HG02938 (cell line): ENCODE results near the gene C11orf91.
"Not testable (repeated sequence)": the region's sequence is repeated elsewhere in the genome, so short reads cannot be mapped to it uniquely, and the experiment has no call there.

Experiments
- ATAC-seq: cut with Tn5 transposase; IDR thresholded peaks from one replicate; pipeline ENCODE4 v1.9.1; 2021; ENCODE audit warnings: mild to moderate bottlenecking, moderate library complexity; ENCODE audit not compliant: unreplicated experiment

The C11orf91 gene

GRCh38 chr11:33670250-33671011 lies 30.2 kb downstream of the C11orf91 start:
- ATAC-seq = no peak

DNA sequence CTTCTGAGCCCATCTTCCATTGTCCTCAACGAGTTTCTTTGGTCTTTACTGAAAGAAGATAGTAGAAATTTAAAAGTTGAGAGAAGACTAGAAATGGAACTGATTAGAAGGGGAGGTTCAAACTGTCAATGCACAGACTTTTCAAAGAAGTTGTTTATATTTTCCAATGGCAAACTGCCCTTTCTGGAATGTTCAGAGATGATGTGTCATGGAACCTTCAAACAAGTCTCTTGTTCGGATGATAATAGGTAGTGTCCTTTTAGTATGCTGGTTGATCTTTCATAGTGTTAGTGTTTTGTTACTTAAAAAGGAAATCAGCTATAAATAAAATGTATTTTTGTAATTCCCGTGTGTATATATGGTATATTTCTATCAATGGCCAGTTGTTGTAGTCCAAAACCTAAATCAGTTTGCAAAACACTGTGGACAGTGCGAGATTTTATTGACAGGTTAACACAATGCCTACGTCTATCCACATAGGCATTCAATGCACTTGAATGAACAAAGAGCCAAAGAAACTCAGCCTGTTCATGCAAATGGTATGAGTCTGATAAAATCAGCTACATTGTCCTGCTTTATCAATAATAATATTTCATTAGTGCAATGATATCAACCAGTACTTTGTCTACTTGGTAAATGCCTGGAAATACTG lies 30.9 kb downstream of the C11orf91 start:
- no peak for ATAC-seq

DNA sequence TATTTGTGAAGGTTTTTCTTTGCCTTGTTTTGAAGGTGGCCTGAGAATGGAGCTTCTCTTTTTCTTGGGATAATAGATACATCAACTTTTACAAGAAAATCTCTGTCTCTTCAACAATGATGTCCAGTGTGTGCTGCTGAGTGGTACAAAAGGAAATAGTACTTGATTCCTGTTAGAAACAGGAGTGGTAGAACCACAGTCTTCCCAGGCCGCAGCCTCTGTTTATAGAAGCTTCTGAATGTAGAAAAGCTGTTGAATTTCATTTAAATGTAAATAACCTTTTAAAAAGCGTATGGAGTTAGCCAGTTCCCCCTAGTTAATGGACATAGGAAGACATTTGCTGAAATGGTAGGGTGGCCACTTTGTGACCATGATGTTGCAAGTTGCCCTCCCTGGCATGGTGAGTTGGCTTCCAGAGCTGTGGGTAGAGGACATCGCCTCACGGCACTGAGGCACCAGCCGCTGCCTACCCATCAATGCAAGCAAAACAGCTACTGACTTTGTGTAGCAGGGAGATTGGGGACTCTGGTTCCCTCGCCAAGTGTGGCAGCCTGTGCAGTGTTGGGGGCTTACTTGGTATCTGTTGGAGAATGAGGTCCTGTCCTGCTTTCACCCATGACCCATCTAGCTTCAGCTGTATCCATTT lies 31.6 kb downstream of the C11orf91 start:
- no peak for ATAC-seq

DNA sequence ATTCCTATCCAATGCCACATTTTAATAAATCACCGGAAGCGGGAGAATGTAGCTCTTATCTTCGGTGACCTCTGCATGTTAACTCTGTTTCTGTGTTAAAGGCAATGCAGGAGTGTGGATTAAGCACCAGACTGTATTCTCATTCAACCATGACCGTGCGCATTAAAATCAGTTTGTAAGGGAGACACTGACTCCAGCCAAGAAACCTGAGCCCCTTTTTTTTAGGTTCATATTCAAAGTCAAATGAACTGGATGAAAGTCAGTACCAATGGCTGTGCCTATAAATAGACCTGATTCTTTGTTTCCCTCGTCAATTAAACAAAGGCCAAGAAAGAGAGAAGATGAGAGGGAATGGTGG lies 32.2 kb downstream of the C11orf91 start:
- ATAC-seq = no peak

- ATAC-seq = no peak
Observed at GRCh38 chr11:33667819-33668467, 32.7 kb downstream of the C11orf91 start.

GRCh38 chr11:33665350-33666106 lies 35.1 kb downstream of the C11orf91 start:
- no peak for ATAC-seq

DNA sequence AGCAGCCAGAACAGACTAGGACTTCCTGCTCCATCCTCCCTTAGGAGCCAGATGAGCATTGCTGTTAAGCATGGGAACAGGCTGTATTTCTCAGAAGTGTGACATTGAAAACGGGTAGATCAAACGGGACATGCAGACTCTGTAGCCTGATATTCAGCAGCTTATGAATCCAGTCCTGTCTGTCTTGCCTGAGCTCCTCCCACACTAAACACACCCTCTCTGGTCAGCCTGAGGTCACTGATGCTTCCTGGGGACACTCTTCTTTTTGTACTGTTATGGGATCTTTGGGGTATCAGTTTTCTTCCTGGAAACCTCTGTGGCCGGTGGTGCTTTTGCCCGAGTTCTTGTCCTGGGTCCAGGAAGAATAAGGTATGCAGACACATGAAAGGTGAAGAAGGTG lies 35.8 kb downstream of the C11orf91 start:
- no peak for ATAC-seq

GRCh38 chr11:33664166-33664565 lies 36.5 kb downstream of the C11orf91 start:
- no peak for ATAC-seq

- no peak for ATAC-seq
Observed at GRCh38 chr11:33663121-33663520, 37.5 kb downstream of the C11orf91 start.

- not testable (repeated sequence) for ATAC-seq
Observed at GRCh38 chr11:33661526-33661925, 39.1 kb downstream of the C11orf91 start.

DNA sequence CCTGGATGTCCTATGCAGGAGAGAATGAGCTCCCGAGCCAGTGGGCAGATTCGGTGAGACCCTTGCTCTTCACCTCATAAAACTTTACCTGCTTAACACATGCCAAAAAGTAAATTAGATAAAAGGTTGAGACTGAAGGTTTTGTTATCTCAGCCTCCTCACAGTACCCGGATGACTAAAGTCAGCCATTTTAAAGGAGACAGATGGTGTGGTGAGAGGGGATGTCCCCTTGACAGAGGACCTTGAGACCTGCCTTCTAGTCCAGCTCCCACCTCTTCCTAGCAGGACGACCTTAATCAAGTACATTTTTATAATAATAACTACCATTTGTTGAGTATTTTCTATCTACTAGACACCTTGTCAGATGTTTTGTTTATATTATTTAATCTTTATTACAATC lies 39.7 kb downstream of the C11orf91 start:
- no peak for ATAC-seq

- no peak for ATAC-seq
Observed at GRCh38 chr11:33659370-33660139, 41.1 kb downstream of the C11orf91 start.

DNA sequence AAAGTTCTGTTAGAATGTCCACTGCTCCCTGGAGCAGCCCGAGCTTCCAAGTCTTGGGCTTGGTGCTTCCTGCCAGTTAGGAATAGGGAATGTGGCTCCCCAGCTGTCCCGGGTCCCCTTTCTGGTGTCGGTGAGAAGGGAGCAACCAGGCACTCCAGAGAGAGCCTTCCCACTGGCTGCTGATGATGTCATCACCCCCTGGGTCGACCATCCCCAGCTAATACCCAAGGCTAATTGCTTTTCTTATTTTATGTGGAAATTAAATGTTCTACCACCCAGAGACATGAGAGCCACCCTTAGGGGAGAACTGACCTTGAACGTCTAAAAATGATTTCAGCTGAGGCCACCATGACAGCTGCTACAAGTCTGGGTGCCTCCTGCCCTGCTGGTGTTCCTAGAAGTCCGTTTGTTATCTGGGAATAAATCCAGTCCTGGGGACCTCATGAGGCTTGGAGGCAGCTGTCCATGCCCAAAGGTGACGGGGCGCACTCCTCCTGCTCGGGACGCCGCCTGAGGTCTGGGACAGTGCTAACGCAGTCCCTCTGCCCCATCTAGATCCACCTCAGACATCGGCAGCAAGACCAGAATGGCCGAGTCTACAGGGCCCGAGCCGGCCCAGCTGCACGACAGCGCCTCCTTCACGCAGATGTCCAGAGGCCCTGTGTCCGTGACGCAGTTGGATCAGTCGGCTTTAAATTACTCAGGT lies 42.3 kb downstream of the C11orf91 start:
- no peak for ATAC-seq

DNA sequence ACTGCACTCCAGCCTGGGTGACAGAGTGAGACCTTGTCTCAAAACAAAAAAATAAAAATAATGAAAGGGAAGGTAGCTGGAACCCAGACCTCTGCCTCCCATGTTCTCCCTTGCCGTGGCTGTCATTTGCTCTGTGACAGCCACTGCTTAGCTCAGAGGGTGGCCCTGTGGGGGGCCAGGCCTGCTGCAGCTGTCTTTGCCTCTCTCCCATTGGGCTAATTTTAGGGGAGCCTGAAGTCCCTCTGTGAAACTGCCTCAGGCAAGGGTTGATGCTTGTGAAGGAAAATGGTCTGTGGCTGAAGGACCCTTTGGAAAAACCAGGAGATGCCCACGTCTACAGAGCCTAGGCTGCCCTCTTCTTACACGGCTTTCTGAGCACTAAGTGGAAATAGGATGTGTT lies 42.9 kb downstream of the C11orf91 start:
- ATAC-seq = no peak

GRCh38 chr11:33656768-33657167 lies 43.9 kb downstream of the C11orf91 start:
- no peak for ATAC-seq

DNA sequence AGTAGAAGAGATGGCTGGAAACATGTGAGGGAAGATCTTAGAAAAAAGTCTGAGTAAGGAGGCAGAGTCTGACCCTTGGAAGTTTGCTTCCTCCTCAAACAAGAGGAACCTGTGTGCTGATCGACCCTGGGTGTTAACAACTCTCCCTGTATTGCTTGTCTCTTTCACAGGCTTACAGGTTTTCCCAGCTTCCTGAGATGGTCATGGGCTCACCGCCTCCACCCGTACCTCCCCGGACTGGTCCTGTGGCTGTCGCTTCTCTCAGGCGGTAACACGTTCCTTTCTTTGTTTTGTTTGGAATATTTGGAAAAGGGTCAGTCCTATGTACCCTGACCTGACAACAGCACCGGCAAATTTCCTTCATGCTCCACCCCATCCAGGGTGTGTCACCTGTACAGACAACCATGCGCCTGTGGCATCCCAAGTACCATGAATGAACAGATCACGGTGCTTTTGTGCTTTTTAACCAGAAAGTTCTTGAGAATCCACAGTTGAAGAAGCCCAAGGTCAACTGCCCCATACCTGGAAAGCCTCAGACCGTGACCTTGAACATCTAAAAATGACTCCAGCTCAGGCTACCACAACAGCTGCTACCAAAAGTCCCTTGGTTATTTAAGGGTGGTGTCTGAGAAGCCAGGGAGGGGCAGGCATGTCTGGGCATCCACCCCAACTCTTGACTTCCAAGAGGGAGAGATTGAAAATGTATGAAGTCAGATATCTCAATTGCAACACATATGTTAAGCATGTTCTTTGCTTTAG lies 44.6 kb downstream of the C11orf91 start:
- ATAC-seq = no peak

DNA sequence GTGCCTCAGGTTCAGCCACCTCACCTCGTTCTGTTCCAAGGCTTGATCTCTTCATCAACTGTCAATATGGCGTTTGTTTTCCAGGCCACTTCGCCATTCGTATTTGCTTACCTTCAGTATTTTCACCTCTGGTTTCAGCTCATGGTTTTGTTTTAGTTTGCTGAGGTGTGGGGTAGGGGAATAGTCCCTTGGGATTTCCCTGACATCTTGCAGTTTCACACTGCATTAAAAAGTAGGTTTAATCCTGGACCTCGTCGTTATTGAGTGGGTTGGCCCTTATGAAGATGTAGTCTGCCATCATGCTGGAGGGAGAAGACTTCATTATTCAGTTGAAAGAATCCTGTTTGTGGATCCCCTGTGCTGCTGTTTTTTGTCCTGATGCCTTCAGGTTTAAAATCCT lies 46.0 kb downstream of the C11orf91 start:
- no peak for ATAC-seq

- no peak for ATAC-seq
Observed at GRCh38 chr11:33652930-33653329, 47.7 kb downstream of the C11orf91 start.

DNA sequence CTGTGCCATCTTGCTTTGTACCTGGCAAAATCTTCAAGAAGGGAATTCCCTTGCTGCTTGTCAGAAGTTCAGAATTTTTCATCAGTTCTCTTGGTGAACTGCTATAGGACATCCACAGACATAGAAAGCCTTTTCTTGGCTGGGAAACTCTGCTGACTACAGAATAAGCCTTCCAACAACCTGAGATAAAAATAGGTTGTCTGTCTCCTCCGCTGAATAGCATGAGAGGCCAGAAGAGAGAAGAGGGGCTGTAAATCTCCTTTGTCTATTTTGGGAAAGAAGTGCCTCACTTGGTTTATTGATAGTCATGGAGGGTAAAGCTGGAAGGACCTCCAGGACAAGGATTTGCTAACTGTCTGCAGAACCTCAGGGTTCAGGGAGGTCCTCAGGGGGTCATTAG lies 48.2 kb downstream of the C11orf91 start:
- ATAC-seq = no peak
